ENCODE results near the gene METTL9.
"Not testable (repeated sequence)": the region's sequence is repeated elsewhere in the genome, so short reads cannot be mapped to it uniquely, and the experiment has no call there.

The METTL9 gene

GRCh38 chr16:21599122-21600030 lies at the start of gene METTL9:
Gene METTL9 (plus strand): TSS chr16:21599577. CDS start chr16:21599734, 157 bp downstream.
- peak; percentile 94 for DNase-seq

- not testable (repeated sequence) for DNase-seq
Observed at GRCh38 chr16:21549975-21550374, 49.4 kb upstream of the METTL9 start.

GRCh38 chr16:21550435-21550834 lies 48.9 kb upstream of the METTL9 start:
- not testable (repeated sequence) for DNase-seq

- DNase-seq: not testable (repeated sequence)
Observed at GRCh38 chr16:21551076-21551475, 48.3 kb upstream of the METTL9 start.

DNA sequence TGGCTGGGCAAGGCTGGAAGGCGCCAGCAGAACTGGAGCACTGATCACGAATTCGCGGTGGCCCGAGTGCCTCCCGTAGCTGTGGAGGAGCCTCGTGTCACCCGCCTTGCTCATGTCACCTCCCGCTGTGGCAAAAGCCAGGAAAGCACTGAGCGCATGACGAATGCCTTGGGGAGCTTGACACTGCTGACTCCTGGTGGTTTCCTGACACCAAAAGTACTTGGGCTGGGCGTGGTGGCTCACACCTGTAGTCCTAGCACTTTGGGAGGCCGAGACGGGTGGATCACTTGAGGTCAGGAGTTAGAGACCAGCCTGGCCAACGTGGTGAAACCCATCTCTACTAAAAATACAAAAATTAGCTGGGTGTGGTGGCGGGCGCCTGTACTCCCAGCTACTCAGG lies 47.8 kb upstream of the METTL9 start:
- DNase-seq: not testable (repeated sequence)

DNA sequence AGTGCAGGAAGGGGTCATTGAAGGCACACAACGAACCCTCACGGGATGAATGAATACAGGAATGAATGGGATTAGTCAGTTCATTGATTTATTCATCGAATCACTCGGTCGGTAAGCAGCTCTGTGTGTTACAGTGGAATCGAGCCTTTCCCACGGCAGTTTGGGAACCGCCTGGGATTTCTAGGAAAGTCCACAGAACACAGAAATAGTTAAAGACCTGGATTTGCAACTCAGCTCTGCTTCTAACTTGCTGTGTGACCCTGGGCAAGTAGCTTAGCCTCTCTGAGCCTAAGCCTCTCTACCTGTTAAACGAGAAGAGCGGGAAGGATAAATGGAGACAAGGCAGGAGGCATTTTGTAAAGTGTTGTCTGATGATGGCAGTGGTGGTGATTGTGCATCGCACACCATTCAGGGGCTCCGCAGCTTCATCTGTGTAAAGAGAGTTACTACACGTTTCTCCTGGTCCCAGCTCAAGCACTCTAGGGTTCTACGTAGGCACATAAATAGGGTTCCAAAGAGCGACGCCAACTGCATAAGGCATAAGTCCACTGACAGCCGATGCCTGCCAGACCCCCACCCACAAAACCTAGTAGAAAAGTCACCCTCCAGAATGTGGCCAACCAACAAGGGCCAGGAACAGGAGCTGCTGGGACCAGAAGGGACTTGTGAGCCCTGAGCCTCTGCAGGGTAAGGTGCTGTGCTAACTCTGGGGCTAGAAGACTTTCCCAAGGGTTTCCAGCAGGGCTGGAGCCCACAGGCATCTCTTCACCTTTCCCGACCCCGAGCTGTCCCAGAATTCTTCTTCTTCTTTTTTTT lies 45.7 kb upstream of the METTL9 start:
- not testable (repeated sequence) for DNase-seq

GRCh38 chr16:21554795-21555585 lies 44.4 kb upstream of the METTL9 start:
- peak; percentile 70 for DNase-seq

- not testable (repeated sequence) for DNase-seq
Observed at GRCh38 chr16:21555621-21556020, 43.8 kb upstream of the METTL9 start.

DNA sequence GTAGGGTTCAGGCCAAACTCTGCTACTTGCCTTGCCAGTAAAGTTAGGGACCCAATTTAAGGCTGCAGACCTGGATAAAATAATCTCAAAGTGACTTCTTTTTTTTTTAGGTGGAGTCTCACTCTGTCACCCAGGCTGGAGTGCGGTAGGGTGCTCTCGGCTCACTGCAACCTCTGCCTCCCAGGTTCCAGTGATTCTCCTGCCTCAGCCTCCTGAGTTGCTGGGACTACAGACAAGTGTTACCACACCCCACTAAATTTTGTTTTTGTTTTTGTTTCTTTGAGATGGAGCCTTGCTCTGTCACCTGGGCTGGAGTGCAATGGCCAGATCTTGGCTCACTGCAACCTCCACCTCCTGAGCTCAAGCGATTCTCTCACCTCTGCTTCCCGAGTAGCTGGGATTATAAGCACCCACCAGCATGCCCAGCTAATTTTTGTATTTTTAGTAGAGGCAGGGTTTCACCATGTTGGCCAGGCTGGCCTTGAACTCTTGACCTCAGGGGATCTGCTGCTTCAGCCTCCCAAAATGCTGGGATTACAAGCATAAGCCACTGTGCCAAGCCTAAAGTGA lies 43.3 kb upstream of the METTL9 start:
- not testable (repeated sequence) for DNase-seq

DNA sequence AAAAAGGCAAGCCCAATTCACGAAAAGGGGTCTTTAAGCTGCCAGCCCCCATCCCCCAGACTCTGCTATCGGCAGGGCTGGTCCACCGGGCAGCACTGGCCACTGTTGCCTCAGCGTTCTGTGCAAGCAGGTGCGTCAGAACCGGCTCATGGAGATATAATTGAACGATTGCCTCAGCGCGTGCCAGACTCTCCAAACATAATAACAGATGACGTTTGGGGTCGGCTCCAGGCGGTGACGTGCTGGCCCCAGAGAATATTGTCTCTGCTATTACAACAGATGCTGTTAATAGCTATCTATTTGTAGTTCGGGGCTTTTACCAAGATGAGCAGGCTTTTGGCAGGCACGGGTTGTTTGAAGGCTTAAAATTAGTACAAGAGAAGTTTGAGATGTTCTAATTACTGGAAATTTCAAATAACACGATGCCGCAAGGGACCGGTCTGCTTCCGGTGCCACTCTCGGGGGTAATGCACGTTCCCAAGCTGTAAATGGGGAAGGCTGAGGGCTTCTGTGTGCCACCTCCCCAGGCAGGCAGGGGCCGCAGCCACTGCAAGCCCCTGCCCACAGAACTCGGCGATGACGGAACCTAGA lies 42.6 kb upstream of the METTL9 start:
- DNase-seq: peak; percentile 16

- DNase-seq: no peak
Observed at GRCh38 chr16:21560462-21560861, 38.9 kb upstream of the METTL9 start.

GRCh38 chr16:21563676-21564075 lies 35.7 kb upstream of the METTL9 start:
- no peak for DNase-seq

DNA sequence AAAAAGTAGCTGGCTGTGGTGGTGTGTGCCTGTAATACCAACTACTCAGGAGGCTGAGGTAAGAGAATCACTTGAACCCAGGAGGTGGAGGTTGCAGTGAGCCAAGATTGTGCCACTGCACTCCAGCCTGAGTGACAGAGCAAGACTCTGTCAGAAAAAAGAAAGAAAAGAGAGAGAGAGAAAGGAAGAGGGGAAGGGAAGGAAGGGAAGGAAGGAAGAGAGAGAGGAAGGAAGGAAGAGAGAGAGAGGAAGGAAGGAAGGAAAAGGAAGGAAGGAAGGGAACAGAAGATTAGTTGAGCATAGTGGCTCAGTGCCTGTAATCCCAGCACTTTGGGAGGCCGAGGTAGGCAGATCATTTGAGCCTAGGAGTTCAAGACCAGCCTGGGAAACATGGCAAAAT lies 35.0 kb upstream of the METTL9 start:
- DNase-seq: not testable (repeated sequence)

DNA sequence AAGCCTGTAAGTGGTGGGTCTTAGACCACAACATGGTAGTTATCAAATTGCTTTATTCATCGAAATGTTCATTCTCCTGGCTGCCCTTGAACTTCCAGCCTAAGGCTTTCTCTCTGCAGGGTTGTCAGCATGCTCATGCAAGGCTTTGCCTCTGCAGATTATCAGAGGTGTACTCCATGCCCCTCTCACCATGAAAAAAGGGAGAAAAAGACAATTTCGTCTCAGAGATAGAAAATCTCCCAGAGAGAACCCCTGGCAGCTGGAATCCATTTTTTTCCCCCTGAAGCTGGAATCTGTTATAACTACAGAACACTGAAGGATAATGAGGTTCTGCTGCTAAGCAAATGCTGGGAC lies 33.9 kb upstream of the METTL9 start:
- no peak for DNase-seq

DNA sequence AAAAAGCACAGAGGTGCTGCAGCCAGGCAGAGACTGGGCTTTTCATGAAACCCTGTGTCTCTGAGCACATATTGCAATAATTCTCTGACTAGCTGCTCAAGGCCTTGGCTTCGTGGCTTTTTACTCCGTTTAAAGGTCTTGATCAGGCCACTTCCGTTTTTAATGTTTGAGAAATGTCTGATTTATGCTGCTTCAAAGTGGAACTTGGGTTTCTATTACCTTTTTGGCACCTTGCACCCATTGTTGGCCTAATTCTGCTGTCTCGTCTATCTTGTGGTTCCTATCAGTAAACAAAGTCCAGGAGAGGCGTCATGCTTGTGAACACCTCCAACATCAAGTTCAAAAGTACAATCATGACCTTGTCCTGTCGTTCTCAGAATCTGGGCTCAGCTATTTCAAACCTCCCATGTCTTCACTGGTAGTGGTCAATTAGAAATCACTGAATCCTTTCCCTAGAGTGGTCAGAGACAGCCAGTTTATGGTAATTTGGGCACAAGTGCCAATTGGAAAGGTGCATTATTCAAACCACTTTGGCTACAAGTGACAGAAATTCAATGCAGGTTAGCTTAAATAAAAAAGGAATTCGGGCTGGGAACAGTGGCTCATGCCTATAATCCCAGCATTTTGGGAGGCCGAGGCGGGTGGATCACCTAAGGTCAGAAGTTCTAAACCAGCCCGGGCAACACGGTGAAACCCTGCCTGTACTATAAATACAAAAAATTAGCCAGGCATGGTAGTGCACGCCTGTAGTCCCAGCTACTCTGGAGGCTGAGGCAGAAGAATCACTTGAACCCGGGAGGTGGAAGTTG lies 33.3 kb upstream of the METTL9 start:
- no peak for DNase-seq

- DNase-seq: no peak
Observed at GRCh38 chr16:21566891-21567414, 32.4 kb upstream of the METTL9 start.

DNA sequence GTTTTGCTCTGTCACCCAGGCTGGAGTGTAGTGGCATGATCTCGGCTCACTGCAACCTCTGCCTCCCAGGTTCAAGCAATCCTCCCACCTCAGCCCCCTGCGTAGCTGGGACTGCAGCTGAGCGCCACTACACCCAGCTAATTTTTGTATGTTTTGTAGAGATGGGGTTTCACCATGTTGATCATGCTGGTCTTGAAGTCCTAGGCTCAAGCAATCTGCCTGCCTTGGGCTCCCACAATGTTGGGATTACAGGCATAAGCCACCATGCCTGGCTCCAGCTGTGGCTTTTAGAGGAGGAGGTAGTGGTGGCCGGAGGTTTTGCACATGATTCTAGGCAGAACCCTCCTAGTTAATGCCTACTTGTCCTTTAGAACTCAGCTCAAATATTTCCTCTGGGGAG lies 31.9 kb upstream of the METTL9 start:
- not testable (repeated sequence) for DNase-seq

DNA sequence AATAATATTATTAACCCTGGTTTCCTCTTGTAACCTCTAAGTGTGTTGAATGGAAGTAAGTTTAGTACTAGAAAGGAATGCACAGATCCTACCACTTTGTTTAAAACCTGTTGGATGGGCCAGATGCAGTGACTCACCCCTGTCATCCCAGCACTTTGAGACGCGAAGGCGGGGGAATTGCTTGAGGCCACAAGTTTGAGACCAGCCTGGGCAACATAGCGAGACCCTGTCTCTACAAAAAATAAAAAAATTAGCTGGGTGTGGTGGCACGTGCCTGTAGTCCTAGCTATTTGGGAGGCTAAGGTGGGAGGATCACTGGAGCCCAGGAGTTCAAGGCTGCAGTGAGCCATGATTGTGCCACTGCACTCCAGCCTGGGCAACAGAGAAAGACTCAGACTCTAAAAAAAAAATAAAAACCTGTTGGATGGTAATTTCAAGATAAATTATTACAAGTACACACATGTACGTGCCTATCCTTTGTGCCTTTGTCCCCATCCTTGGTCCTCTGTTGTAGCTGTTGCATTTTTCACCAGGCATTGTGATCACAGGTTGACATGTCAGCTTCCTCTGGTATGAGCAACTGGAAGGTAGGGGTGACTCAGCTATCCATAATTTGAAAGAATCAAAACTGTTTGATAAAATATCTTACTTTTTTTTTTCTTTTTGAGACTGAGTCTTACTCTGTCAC lies 30.7 kb upstream of the METTL9 start:
- no peak for DNase-seq

DNA sequence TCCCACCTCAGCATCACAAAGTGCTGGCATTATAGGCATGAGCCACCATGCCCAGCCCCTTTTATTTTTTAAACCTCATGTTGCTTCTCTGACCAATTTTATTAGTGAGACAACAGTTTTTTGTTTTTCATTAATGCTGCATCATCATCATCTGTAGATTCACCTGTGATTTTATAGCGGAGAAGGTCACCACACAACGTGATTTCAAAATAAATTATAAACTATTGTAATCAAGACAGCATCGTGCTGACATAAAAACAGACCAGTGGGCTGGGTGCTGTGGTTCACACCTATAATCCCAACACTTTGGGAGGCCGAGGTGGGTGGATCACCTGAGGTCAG lies 28.7 kb upstream of the METTL9 start:
- no peak for DNase-seq

GRCh38 chr16:21573506-21573905 lies 25.9 kb upstream of the METTL9 start:
- not testable (repeated sequence) for DNase-seq

- DNase-seq: no peak
Observed at GRCh38 chr16:21574372-21574771, 25.0 kb upstream of the METTL9 start.
